ENCODE results near the gene ADAMTS17. TPM values are rescaled to one million over a fixed set of nuclear protein-coding genes. Genes with fewer than 3 reads are reported as not detected.

Gene ADAMTS17
- polyA plus RNA-seq, 2 of the 4 experiments (the other 2 are of a cell fraction): 0.05 TPM; not detected in 1

DNA sequence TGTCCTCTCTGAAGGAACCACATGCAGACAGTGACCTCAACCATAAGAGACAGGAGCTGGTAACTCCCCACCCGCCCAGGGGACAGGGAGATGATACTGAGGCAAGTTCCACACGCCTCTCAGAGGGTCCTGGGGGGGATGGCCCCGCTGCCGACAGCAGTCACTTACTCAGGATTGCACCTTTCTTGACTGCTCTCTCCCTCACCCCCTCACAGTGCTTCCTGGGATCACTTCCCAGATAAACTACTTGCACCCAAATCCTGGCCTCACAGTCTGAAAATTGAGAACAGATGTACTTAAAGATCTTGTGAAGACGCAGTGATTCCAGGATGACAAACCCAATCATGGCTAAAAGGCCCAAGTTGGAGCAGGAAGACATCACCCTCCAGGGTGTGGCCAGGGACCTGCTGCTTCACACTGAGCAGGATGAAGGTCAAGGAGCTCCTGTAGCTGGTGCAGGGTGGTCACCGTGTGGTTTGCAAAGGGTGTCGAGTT lies 207.6 kb downstream of the ADAMTS17 start:
- ATAC-seq (no peak), FAIRE-seq (no peak), DNase-seq (ENCODE audit: low read depth in 1 of 2, low spot score in 1 of 2) (no peak)
- H3K27ac ChIP-seq: no peak overlapping the region
- TF ChIP-seq JUNB (IDR thresholded peaks at IDR 0.05) (no peak), RFX5 (IDR thresholded peaks at IDR 0.05) (no peak), TFCP2L1 (CRISPR knock-in tag; IDR thresholded peaks at IDR 0.05) (no peak)
- no peak overlapping the region for H3K4me3 ChIP-seq
- WGBS (ENCODE audit: missing lambda C conversion rate): 23% methylated on average over 7 of the region's 7 CpGs
- H3K4me2 ChIP-seq: no peak overlapping the region
- H3K4me1 ChIP-seq: no peaks in the 10 kb centered on the region
- H3K9me3 ChIP-seq: peaks cover 3% of the 10 kb centered on the region; the same call in 1 of the 3 replicates
- POLR2A ChIA-PET: no interaction called here
- CTCF ChIA-PET: interaction anchor here (1.0 to 1.1 kb wide), 2 partner anchors 11 to 206 kb away, joined by 3 read pairs; no protein-coding TSS in a partner anchor

DNA sequence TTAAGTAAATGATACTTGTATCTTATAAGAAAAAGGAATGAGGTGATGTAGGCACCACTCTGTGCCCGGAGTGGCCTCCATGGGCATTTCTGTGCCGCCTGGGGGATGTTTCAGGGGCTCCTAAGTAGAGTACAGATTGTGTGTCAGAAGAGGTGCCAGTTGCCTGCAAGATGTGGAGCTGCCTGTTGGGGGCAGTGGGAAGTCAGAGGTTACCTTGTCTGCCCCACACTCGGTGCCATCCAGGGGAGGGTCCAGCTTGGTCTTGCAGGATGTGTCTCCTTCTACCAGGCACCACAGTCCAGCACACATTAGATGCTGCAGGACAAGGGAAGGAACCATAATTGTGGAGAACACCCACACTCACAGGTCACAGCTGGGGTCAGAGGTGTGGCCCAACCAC lies 208.8 kb downstream of the ADAMTS17 start:
- POLR2A ChIA-PET: no interaction called here
- CTCF ChIA-PET: interaction anchor here (0.9 to 2.5 kb wide), 6 partner anchors 10 to 207 kb away, joined by 3 to 10 read pairs (median 4); no protein-coding TSS in a partner anchor

DNA sequence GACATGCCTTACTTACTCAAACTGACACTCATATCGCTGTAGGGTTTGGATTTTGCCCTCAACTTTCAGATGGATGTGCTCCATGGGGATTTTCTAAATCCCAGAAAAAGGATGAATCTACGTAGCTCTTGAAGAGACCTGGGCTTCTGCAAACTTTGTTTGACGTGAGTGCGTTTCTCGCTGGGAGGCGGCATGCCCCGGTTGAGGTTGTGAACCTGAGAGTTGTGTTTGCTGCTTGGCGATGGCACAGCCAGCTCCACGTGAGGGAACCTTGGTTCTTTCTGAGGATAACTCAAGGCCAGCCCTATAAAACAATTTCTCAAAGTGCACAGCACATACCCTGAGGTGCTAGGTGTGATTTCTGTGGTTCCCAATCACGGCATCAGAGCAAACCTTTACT lies 209.5 kb downstream of the ADAMTS17 start:
- Histone ChIP-seq H3K9me3 (peaks cover 3% of the 10 kb centered on the region; the same call in 1 of the 3 replicates), H3K4me1 (no peaks in the 10 kb centered on the region), H3K4me3 (no peak overlapping the region), H3K27ac (no peak overlapping the region), H3K4me2 (no peak overlapping the region)
- no peak for TF ChIP-seq SMC3 (IDR thresholded peaks at IDR 0.05)
- TF ChIP-seq RAD21 (conservative IDR thresholded peaks at IDR 0.05 in 1 of 2, IDR thresholded peaks at IDR 0.05 in 1 of 2): no peak
- no peak for TF ChIP-seq MAFK (IDR thresholded peaks at IDR 0.05; ENCODE audit: partially characterized antibody)
- TF ChIP-seq RFX5 (IDR thresholded peaks at IDR 0.05): no peak
- FAIRE-seq (no peak), DNase-seq (ENCODE audit: low read depth in 1 of 2, low spot score in 1 of 2) (no peak), ATAC-seq (no peak)
- POLR2A ChIA-PET: no interaction called here
- 49% methylated on average over 10 of the region's 10 CpGs for WGBS (ENCODE audit: missing lambda C conversion rate)
- CTCF ChIA-PET: interaction anchor here (0.7 to 2.5 kb wide), 10 partner anchors 9 to 207 kb away, joined by 3 to 10 read pairs (median 4); no protein-coding TSS in a partner anchor

More for the DNA sequence above, 208.8 kb downstream of the ADAMTS17 start:
- FAIRE-seq: no peak
- no peak for DNase-seq (ENCODE audit: low read depth in 1 of 2, low spot score in 1 of 2)
- Histone ChIP-seq H3K4me3 (no peak overlapping the region), H3K4me1 (no peaks in the 10 kb centered on the region), H3K9me3 (peaks cover 3% of the 10 kb centered on the region; the same call in 1 of the 3 replicates), H3K27ac (no peak overlapping the region), H3K4me2 (no peak overlapping the region)
- WGBS (ENCODE audit: missing lambda C conversion rate): 8% methylated on average over 3 of the region's 3 CpGs
- no peak for TF ChIP-seq CHD4 (IDR thresholded peaks at IDR 0.05; ENCODE audit: borderline replicate concordance)
- TF ChIP-seq, protein P1, sequence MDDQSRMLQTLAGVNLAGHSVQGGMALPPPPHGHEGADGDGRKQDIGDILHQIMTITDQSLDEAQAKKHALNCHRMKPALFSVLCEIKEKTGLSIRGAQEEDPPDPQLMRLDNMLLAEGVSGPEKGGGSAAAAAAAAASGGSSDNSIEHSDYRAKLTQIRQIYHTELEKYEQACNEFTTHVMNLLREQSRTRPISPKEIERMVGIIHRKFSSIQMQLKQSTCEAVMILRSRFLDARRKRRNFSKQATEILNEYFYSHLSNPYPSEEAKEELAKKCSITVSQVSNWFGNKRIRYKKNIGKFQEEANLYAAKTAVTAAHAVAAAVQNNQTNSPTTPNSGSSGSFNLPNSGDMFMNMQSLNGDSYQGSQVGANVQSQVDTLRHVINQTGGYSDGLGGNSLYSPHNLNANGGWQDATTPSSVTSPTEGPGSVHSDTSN (IDR thresholded peaks at IDR 0.05): no peak
- TF ChIP-seq, protein P2, sequence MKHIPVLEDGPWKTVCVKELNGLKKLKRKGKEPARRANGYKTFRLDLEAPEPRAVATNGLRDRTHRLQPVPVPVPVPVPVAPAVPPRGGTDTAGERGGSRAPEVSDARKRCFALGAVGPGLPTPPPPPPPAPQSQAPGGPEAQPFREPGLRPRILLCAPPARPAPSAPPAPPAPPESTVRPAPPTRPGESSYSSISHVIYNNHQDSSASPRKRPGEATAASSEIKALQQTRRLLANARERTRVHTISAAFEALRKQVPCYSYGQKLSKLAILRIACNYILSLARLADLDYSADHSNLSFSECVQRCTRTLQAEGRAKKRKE (CRISPR knock-in tag; IDR thresholded peaks at IDR 0.05; ENCODE audit: low read depth): no peak
- no peak for TF ChIP-seq FOSB (CRISPR knock-in tag; IDR thresholded peaks at IDR 0.05)
- no peak for TF ChIP-seq ZSCAN20 (CRISPR knock-in tag; IDR thresholded peaks at IDR 0.05)
- TF ChIP-seq NFE2L2 (conservative IDR thresholded peaks at IDR 0.05; ENCODE audit: low read length): no peak
- no peak for TF ChIP-seq HEYL (CRISPR knock-in tag; IDR thresholded peaks at IDR 0.05)
- no peak for TF ChIP-seq HDAC2 (IDR thresholded peaks at IDR 0.05)
- no peak for TF ChIP-seq CBX2 (IDR thresholded peaks at IDR 0.05; ENCODE audit: borderline replicate concordance, low read depth)
- no peak for TF ChIP-seq KDM5A (IDR thresholded peaks at IDR 0.05)
- TF ChIP-seq RFX5 (IDR thresholded peaks at IDR 0.05): no peak
- TF ChIP-seq, protein P3, sequence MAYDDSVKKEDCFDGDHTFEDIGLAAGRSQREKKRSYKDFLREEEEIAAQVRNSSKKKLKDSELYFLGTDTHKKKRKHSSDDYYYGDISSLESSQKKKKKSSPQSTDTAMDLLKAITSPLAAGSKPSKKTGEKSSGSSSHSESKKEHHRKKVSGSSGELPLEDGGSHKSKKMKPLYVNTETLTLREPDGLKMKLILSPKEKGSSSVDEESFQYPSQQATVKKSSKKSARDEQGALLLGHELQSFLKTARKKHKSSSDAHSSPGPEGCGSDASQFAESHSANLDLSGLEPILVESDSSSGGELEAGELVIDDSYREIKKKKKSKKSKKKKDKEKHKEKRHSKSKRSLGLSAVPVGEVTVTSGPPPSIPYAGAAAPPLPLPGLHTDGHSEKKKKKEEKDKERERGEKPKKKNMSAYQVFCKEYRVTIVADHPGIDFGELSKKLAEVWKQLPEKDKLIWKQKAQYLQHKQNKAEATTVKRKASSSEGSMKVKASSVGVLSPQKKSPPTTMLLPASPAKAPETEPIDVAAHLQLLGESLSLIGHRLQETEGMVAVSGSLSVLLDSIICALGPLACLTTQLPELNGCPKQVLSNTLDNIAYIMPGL (CRISPR knock-in tag; IDR thresholded peaks at IDR 0.05; ENCODE audit: borderline replicate concordance): no peak
- TF ChIP-seq CEBPB (IDR thresholded peaks at IDR 0.05): no peak
- ATAC-seq: no peak

Data from A549 (cell line).